NOMO-1 treated with dmso at 0.1 percent for 144 hours (cell line): ENCODE measurements around the gene SV2B.

Source experiments
- DNase-seq: peaks from one replicate; lab custom pipeline; 2025; ENCODE audit not compliant: unreplicated experiment; lab: John Stamatoyannopoulos, UW

The SV2B gene

DNA sequence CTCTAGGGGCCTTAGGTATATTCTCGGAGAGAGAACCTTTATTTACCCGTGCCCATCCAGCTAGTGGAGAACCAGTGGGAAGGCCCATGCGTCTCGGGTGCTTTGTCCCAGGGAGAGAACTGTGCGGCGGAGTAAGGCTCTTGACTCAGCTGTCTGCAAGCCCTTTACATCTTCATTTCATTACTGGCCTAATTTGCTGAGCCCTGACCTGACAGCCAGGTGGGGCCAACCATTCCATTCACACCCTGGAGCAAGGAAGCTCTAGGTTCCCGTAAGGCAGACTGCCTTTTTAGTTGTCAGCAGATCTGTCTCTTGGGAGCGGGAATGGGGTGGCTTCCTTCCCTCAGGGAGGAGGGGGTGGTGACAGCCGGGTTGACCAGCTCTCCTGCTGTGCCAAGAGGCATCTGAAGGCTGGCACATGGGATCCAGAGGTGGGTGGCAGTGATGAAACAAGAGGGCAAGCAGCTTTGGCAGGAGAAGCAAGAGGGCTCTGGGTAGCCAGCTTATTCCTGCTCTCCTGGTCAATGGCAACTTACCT is 36.4 kb downstream of the SV2B start:
- no peak for DNase-seq

DNA sequence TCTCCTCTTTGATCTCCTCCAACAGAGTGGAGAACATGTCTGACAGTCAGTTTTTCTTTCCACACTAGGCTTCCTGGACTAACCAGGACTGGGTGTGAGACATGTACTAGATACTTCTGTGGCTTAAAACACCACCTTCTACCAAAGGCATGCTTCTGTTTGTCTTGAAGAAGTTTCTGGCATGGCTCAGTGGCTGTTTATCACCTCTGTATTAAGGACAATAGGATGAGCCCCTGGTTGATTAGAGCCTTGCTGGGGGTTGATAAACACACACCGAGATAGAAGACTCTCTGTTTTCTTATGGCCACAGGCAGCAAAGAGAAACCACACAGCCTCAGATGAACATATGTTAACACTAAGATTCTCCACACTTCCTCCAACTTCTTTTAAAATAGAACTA is 40.5 kb downstream of the SV2B start:
- DNase-seq: no peak

DNA sequence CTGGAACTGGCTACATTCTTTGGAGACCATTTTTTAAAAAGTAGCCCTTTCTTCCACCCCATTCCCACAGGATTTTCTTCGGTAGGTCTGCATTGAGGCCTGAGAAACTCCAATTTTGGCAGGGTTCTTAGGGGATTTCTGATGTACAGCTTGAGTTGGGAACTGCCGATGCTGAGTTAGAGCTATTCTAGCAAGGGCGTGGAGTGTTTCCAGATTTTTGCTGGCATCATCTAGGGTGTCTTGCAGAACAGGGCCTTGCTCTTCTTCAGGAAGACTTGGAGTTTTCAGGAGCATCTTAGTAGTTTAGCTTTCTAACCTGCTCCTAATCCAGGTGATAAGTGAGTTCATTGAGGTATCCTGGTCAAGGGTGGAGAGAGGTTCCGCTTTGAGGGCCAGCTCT is 41.0 kb downstream of the SV2B start:
- DNase-seq: no peak

DNA sequence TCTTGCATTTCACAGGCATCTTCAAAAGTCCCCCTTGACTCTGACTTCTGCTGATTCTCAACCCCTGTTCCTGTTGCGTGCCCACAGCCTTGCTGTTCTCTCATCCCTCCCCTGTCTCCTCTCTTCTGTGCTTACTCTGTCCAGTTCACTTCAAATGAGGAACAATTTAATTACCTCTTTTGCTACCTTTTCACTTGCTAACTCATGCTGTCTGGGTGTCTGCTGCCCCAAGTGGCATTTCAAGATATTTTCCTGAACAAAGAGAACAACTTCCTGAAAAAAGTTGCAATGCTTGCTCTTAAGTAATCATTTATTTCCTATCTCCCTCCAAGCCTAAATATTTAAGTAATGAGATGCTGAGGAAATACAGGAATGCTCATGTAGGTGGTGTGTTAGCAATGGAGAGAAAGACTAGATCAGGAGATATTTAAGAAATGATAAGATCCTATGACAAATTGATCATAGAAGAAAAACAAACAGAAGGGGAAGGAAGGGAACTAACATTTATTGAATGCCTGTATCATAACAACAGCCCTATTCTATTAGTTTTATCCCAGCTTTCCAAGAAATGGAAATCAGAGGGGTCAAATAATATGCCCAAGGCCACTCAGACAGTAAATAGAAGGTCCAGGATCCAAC is 42.2 kb downstream of the SV2B start:
- peak; percentile 60 for DNase-seq

DNA sequence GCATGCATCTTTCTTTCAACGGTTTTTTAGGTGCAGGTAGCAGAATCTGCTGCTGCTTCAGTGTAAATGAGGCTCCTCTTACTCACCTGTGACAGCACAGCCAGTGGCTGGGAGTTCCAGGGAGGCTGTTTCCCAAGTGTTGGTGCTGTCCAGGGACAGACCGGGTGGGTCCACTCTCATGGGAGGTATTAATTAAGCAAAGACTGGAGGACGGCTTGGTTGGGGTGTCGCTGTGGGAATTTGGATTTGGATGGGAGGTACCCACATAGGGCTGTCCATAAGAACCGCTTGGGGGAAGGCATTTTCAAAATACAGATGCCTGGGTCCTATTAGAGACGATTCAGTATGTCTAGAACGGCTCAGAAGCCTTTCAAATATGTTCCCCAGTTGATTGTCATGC is 42.9 kb downstream of the SV2B start:
- DNase-seq: no peak

DNA sequence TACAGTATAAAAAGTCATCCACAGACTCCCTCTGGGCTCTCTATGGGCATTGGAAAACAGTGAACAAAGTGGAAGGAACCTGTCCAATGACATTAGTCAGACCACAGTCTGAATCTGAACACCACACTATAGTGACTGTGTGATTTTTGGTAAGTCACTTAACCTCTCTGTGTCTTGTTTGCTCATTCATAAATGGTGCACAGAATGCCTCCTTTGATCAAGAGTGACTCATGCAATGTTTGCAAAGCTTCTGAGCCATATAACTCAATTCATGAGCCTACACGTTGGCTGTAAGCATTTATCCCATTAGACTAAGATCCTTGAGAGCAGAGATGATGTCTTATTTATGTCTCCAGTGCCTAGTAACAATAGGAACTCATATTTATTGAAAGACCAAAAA is 46.7 kb downstream of the SV2B start:
- DNase-seq: no peak

DNA sequence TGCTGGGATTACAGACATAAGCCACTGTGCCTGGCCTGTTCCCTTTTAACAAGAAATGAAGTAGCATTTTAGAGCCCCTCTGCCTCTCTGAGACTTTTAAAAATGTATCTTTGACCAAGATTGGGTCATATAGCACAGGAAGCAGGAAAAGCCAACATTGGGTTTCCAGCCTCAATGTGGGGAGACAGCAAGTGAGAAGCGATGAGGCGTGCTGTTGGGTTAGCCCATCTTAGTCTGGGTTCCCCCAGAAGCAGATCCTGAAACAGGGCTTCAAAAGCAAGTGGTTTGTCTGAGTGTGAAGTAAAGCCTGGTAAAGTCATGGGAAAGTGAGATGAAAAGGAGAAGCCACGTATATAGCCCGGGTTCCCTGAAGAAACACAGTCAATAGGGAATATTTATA is 48.2 kb downstream of the SV2B start:
- no peak for DNase-seq

DNA sequence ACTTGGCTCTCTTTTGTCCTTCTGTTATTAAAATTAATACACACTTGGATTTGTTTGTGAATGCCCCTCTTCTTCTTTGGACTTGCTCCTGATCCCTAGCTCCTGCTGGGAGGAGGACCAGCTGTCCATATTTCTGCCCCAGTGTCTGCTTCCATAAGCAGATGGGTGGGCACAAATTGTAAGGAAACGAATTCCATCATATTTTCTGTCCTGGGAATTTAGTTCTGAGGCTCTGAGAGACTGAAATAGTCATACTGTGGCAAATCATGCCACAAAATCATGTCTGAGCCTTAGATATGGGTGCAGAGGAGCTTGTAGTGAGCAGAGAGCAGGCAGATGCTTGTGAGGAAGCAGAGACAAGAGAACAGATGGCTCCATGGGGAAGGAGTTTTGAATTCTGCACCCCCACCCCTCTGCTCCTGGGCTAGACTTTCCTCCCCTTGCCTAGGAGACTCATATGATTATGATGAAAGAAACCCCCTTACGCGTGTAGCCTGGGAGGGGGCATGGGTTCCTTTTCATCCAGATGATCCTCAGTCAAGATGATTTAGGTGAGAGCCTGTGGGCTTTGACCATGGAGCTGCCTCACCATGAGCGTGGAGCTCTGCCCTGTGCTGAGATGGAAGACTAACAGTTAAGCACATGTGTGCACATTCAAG is 50.6 kb downstream of the SV2B start:
- DNase-seq: no peak

DNA sequence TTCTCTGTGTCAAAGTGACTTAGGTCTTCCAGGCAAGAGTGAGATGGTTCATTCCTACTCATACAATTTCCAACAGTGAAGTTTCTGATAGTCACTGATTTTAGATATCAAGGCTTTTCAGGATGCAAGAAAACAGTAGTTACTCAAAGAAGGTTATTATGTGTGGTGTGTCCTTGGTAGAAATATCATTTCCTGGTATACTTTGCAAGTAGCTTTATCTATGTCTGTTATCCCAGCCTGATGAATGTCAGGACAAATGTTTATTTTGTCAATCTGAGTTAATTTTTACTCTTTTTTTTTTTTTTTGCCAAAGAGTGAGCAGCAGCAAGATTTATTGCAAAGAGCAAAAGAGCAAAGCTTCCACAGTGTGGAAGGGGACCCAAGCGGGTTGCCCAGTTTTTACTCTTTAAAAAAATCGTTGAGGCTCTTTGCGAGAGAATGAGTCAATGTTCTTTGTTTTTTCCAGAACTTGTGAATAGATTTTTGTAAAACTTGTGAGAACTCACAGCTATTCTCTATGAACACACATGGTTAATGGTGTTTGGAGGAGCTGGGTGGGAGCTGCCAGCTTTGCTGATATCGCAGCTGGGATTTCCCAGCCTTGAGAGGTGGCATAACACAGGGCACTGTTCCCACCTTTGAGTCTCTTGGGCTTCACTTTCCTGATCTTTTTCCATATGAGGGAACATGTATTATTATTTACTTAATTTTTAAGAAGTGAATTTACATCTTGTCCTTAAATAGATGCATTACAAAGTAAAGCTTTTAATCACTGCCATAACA is 51.9 kb downstream of the SV2B start:
- DNase-seq: no peak

DNA sequence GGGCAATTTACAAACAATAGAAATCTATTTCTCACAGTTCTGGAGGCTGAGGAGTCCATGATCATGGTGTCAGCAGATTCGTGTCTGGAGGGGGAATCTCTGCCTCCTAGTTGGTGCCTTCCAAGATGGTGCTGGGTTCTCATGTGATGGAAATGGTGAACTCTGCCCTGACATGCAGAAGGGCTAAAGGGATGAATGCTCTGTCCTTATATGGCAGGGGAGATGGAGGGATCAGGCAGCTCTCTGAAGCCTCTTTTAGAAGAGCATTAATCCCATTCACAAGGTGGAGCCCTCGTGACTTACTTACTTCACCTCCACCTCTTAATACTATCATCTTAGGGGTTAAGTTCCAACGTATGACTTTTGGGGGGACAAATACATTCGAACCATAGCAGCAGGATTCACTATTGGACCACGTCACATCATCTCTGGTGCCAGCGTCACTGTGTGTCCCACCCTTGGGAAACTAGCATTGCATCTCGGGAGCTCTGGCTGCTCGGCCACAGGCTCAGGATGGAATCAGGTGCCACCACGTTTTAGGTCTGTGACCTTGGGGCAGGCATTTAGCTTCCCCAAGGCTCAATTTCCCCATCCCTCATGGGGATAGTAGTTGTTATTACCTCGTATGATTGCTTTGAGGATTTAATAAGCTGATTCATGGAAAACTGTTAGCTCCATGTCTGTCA is 53.0 kb downstream of the SV2B start:
- DNase-seq: no peak

DNA sequence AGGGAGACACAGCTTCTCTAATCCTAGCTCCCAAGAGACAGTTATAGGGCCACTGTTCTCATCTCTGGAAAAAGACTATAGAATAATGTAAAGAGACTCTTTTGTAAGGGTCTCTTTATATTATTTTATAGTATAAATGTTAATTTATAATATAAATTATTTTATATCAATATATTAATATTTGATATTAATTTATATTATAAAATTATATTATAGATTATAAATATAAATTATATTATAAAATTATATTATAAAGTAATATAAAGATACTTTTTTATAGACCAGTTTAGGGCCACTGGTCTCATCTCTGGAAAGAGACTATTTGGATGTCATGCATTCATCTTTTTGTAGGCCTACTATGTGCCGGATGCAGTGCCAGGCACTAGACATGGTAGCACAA is 53.9 kb downstream of the SV2B start:
- DNase-seq: no peak

DNA sequence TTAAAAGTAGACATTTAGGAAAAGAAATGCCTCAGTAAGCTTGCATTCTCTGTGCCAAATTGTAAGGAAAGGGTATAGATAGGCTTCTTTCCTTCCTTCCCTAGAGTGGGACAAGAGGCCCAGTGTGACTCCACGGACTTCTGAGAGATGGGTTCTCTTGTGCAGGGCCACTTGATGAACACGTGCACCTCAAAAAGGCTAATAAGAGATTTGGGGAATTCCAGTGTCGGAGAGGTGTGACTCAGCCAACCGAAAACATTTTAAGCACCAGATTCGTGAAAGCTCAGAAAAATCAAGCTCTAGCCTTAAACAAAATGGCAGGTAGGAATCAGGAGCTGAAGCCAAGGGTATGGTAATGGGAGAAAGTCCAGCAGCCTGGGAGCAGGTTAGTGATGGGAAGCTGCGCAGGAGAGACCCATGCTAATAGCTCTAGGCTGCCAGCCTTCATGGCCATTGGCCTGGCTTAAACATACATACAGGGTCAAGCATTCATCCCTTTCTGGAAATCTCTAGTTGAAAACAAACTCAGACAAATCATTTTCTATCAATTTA is 56.2 kb downstream of the SV2B start:
- no peak for DNase-seq

DNA sequence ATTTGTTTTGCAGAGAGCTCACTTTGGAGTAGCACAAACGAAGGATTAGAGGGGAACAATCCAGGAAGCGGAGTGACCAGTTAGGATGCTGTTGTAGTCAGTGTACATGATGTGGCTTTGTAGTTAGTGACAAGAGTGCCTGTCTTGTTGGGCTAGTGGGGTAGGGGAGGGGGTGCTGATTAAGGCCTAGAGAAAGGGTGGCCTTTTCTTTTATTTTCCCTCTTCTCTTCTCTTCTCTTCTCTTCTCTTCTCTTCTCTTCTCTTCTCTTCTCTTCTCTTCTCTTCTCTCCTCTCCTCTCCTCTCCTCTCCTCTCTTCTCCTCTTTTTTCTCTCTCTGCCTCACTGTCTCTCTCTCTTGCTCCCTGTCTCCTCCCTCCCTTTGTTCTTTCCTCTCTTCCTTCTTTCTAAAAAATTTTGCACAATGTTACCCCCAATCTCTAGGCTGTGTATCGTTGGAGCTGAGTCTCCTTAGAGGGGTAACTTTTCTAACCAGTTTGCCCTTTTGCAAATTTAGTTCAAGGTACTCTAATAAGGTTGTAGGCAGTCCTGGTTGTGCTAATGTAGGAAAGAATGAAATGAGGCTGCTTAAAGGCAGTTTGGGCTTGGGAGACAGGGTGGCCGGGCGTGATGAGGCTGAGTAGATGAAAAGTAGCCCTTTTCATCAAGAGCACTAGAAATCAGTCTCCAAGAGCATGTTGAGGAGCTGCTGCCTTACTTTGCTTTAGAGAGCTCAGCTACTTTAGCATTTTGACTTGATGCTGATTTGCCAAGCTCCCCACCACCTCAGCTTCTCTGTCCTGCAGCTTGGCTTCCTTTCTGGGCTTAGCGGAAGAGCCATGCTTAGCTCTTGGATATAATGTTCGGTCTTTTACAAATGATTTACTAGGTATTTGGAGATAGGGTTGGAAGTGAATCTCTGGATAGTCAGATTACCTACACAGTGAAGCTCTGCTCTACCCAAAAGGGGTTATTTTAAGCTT is 58.6 kb downstream of the SV2B start:
- no peak for DNase-seq

DNA sequence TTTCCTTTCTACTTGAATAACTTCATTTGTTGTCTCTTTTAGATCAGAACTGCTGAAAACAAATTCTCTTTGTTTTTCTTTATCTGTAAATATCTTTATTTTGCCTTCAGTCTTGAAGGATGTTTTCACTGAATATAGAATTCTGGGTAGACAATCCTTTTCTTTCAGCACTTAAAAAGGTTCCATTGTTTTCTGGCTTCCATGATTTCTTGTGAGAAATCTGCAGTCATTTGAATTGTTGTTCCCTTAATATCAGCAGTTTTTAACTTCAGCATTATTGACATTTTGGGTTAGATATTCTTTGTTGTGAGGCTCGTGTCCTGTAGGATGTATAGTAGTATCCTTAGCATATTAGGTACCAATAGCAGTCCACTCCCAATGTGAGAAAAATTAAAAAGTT is 65.8 kb downstream of the SV2B start:
- DNase-seq: no peak

DNA sequence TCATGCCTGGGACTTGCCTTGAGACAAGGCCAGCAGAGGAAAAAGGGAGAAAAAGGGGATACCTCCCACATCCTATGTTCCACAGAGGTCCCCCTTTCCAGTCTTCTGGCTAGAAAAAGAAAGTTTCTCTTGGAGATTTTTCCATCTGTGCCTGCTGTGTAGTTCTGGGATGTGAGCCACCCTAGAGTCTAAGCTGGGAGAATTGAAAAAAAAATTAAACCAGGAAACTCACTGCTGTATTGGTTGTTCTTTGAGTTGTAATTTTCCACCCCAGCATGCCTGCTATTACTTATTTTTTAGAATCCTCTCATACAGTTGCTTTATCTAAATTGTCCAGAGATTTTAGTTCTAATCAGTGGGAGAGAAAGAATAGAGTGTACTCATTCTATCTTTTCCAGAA is 68.4 kb downstream of the SV2B start:
- no peak for DNase-seq

DNA sequence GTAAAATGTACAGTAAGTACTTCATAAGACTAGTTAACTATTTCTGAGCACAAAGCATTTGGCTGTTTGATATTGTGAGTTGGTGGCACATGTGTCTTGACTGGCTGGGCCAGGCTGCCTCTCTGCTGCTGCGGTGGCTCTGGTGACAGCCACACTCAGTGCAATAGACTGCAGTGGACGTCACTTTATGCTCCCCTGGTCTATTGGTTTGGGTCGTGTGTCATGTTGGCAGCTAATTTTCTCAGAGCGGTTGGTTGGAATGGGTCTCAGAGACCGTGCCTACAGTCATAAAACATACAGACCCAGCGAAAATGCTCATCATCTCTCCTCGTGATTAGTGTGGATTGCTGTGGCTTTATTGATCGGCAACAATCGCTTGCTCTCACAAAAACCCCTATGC is 71.3 kb downstream of the SV2B start:
- DNase-seq: no peak

DNA sequence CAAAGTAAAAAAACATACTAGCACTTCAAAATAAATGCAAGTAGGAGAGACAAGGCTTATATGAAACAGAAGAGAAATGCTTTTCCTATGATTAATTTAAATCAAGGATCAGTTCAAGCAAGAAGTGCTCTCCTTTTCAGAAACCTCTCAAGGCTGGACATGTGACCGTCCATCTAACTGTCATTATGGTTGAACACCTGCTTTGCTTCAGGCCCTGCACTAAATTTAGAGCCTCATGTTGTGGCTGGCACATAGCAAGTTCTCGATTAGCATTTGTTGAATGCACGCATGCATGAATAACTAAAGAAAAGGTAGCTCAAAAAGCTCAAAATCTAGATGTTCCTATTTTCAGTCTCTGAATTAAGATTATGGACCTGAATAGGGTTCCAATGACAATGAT is 82.0 kb downstream of the SV2B start:
- DNase-seq: no peak

DNA sequence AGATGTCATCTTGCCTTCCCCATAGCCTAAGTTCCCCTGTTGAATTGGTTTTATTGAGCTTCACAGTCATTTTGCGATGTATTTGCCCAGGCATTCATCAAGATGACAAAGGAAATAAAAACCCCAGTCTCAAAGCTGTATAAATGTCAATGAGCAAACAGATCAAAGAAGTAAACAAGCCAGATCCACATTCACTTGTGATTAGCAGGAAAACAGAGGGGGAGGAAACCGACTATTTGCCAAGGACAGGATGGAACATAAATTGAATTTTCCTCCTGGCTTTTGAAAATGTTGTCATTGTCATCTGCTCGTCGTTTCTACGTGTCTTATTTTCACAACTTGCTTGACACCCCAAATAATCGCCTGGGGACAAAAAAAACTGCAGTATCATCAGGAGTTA is 83.5 kb downstream of the SV2B start:
- DNase-seq: no peak

DNA sequence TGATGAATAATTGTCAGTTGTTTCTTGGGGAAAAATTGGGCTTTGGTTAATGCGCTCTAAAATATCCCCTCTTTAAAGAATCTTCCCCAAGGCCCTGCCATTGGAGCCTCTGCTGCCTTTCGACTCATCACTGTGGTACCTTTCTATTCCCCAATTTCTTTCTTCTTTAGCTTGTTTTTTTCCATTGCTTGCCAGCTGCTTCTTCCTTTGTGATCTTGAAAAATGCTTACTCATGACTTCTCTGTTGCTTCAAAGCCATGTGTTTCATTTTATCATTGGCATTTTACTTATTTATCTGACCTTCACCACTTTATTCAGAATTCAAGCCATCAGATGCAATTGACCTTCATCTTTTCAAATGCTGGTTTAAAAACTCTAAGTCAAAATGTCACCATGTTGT is 84.4 kb downstream of the SV2B start:
- DNase-seq: no peak
